ENCODE measurements around the gene NXPE2. TPM values are rescaled to one million over a fixed set of nuclear protein-coding genes. Genes with fewer than 3 reads are reported as not detected.

Gene NXPE2
- total RNA-seq, 1 donor from 2014 or later: not detected

- no peak overlapping the region for H3K4me2 ChIP-seq
- H3K4me1 ChIP-seq: no peaks in the 10 kb centered on the region
- no peaks in the 10 kb centered on the region for H3K79me2 ChIP-seq (ENCODE audit: low read depth)
- H3K4me3 Mint-ChIP-seq: no peak overlapping the region
- H3K27me3 Mint-ChIP-seq (ENCODE audit: insufficient read depth, low read depth): peaks cover 3% of the 10 kb centered on the region
- no peaks in the 10 kb centered on the region for H3K9me3 Mint-ChIP-seq
- TF ChIP-seq EZH2phosphoT487 (IDR thresholded peaks at IDR 0.05): no peak
- TF ChIP-seq CTCF (IDR thresholded peaks at IDR 0.05): no peak
- no peak for TF ChIP-seq EZH2 (IDR thresholded peaks at IDR 0.05)
- no peaks in the 10 kb centered on the region for H3K36me3 ChIP-seq
- no peak for DNase-seq (ENCODE audit: low spot score)
- H2AFZ ChIP-seq (replicated peaks): no peak overlapping the region
- H3F3A ChIP-seq (ENCODE audit: low read depth): no peaks in the 10 kb centered on the region
- H3K4me1 Mint-ChIP-seq: no peaks in the 10 kb centered on the region
- no peak overlapping the region for H3K27ac Mint-ChIP-seq
- H3K27me3 ChIP-seq: no peaks in the 10 kb centered on the region
- H3K9ac ChIP-seq: no peak overlapping the region
- H3K36me3 Mint-ChIP-seq: no peaks in the 10 kb centered on the region
- H3K9me3 ChIP-seq (ENCODE audit: low read depth): no peaks in the 10 kb centered on the region
- no peak overlapping the region for H3K4me3 ChIP-seq
- H3K27ac ChIP-seq: no peak overlapping the region
- H4K20me1 ChIP-seq (ENCODE audit: low read depth): no peaks in the 10 kb centered on the region
These were observed 67.7 kb downstream of the NXPE2 start for GRCh38 chr11:114746013-114746412.

Other genes starting within 250 kb of the NXPE2 start
- 51.6 and 82.0 TPM in 2 replicates for gene REXO2, start 239.1 kb upstream of the NXPE2 start, total RNA-seq (ENCODE audit: low replicate concordance)
- gene NXPE1, start 118.6 kb upstream of the NXPE2 start, total RNA-seq (ENCODE audit: low replicate concordance): not detected in 2 replicates
- gene NXPE4, start 82.7 kb upstream of the NXPE2 start, total RNA-seq (ENCODE audit: low replicate concordance): not detected in 2 replicates